GM18858 (cell line): ENCODE data around the gene PRODH.
"Not testable (repeated sequence)": the region's sequence is repeated elsewhere in the genome, so short reads cannot be mapped to it uniquely, and the experiment has no call there.

Experiments
- ATAC-seq: cut with Tn5 transposase; IDR thresholded peaks from one replicate; pipeline ENCODE4 v1.9.1; 2021; ENCODE audit not compliant: unreplicated experiment

The PRODH gene

DNA sequence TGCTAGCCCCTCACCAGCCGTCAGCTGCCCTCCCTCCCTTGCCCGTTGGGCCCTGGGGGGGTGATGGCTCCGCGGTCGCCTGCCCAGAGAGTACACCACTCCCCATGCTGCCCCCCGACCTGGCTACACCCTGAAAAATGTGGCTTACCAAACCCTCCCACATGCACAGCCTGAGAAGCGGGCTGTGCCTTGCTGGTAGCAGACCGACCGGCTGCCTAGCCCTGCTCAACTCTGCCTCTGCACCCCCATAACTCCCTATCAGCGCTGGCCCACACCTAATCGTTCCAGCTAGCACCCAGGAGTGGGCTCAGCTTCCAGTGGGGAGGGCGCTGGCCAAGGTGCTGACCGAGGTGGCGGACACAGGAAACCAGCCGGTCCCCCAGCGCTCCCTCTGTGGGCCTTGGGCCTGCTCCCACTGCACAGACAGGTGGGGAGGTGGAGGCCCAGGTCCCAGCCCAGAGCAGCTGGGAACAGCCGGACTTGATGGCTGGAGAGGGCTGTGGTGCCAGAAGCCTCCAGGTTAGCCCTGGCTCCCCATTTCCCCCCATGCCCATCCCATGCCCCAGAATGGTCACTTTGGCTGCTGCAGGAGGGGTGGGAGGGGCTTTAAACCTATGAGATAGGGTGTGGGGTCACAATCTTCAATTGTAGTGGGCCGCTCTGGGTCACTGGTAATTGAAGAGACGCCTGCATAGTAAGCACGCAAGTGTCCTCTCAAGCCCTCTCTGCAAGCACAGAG is 32.1 kb upstream of the PRODH start:
- no peak for ATAC-seq

DNA sequence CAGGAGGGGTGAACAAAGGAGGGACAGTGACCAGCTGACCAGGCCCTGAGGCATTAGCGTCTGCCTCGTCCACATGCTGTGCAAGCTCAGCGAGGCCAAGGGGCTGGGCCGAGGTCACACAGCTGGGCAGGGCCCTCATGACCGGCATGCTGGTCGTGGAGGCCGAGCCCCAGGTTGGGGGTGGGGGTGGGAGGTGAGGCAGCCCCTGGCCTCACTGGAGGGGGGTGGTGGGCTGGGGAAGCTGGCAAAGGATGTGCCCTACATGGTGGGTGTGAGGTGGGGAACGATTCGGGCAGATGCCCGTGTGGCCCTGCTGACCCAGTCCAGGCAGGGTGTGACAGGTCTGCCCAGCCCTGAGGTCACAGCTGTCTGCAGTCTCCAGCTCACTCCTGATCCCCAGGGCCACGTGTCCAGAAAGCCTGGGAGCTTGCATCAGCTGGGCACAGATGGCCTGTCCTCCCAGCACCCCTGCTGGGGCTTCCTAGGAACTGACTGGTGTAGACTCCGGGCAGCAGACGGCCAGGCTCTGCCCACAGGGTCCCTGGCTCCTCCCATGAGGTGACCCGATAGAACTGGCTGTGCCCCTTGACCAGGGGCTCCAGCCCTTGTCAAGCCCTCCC is 31.4 kb upstream of the PRODH start:
- not testable (repeated sequence) for ATAC-seq

GRCh38 chr22:18966748-18967147 is 30.7 kb upstream of the PRODH start:
- ATAC-seq = no peak

DNA sequence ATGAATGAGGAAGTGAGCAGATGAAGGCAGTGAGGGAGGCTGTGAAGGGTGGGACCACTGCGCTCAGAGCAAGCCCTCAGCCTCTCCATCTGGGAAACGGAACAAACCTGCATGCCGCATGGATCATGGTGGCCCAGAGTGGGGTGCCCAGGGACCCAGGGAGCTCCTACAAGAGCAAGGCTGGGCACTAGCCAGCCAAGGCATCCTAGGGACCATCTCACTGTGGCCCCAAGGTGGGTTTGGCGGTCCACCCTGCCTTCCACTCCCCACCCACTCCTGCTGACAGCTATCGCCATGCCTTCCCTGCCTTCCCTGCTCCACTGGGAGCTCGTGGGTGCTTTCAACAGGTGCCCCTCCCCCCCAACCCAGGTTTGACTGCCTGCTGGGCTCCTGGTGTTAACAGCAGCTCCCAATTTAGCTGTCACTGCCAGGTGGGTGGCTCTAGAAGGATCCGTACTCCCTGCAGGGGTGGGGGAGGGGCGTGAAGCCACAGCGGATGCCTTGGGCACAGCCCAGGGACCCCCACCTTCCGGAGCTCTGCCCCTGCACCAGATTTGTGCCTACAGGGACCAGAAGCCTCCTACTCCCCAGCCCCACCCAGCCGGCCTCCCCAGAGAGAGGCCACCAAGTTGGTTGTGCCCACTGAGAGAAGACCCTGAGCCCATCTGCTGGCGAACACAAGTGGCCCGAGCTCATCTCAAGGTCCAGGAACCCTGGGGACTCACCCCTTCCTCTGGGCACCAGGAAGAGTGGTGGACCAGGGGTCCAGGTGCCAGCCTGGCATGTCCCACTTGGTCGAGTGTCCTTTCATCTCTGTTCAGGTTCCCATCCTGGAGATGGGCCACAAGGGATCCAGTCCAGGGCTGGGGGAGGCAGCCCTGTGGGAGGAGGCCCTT is 29.7 kb upstream of the PRODH start:
- ATAC-seq = no peak

GRCh38 chr22:18964501-18965265 is 28.6 kb upstream of the PRODH start:
- ATAC-seq = not testable (repeated sequence)

DNA sequence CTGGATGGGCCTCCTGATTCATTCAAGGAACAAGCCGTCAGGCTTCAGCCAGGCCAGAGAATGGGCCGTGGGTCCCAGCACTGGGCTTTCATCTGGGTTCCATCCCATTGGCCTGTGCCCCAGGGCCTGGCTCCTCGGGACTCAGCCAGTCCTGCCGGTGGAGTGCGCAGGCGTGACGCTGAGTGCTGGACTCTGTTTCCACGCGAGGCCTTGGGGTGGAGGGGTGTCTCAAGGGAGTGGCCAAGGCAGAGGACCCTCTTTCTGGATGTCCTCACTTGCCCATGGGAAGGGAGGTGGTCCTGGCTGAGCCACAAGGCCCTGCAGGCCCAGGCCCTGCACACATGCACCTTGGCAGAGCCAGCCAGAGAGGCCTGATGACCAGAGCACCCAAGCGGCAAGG is 28.0 kb upstream of the PRODH start:
- not testable (repeated sequence) for ATAC-seq

- no peak for ATAC-seq
These were observed 26.2 kb upstream of the PRODH start for GRCh38 chr22:18962308-18962635.

DNA sequence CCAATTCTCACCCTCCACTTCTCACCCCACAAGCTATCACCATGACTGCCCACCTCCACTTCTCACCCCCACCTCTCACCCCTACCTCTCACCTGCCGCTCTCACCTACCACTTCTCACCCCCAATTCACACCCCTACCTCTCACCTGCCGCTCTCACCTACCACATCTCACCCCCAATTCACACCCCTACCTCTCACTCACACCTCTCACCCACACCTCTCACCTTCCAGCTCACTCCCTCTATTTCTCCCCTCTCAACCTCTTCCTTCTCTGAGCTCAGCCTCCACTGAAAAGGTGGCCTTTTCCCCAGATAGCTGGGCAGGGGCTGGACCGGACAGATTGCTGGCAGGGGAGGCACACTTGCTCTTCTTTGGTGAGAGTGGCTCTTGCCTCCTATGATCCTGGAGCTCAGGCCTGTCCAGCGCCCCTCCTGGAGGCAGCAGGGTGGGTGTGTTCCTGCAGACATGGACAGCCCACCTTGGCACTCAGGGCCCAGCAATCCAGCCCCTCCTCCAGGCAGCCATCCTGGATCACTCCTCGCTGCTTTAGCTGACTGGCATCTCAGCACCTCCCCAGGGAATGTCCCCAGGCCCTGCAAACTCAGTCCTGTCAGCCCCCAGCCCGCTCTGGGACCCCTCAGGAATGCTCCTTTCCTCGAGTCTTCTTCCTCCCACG is 25.7 kb upstream of the PRODH start:
- not testable (repeated sequence) for ATAC-seq

- ATAC-seq = not testable (repeated sequence)
These were observed 25.1 kb upstream of the PRODH start for GRCh38 chr22:18961201-18961600.

GRCh38 chr22:18960166-18960820 is 24.2 kb upstream of the PRODH start:
- ATAC-seq = not testable (repeated sequence)

DNA sequence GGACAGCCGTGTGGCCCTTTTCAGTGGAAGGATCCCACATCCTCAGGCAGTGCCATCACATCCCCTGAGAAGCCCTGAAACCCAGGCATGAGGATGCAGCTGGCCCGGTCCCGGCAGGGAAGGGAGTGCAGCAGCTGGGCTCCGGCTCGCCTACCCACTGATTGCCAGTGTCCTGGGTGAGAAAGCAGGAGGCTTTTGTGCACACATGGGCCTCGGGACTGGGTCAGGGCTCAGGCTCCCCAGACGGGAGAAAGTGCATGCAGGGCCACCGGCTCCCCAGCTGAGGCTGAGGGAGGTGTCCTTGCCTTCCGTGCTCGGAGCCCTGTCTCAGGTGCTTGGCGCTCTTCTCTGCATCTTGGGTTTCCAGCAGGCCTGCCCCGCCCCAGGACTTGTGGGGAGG is 23.6 kb upstream of the PRODH start:
- not testable (repeated sequence) for ATAC-seq

- not testable (repeated sequence) for ATAC-seq
These were observed 23.2 kb upstream of the PRODH start for GRCh38 chr22:18959266-18959665.

DNA sequence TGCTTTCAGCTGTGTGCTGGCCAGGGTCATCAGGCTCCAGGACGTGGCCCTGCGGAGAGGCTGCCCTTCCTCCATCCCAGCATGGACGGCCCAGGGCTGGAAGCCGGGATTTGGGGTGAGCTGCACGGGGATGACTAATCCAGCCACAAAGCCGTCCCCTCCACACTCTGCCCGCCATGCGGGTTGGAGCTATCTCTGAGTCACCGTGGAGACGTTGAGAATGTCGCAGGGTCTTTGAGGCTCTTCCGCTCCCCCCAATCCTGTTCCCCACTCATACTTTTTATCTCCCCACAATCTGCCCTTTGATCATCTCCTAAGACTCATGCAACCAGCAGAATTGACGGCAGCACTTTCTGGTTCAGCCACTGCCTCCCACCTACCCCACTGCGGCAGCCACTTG is 22.6 kb upstream of the PRODH start:
- ATAC-seq = not testable (repeated sequence)

DNA sequence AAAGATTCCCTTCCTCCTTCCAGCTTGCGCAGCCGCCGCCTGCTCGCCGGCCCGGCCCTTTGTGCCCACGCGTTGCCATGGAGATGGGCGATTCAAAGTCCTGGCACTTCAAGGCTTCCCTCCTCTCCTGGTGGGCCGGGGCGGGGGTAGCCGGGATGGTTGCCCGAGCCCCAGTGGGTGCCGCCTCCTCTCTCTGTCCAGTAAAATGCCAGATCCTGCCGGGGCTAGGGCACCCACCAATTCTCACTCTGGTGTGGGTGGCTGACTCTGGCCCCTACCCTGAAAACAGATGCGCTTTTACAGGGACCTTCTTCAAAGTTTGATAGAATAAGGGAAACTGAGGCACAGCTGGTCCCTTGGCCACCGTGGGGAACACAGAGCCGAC is 22.2 kb upstream of the PRODH start:
- ATAC-seq = not testable (repeated sequence)

GRCh38 chr22:18957621-18958320 is 21.7 kb upstream of the PRODH start:
- ATAC-seq = not testable (repeated sequence)

DNA sequence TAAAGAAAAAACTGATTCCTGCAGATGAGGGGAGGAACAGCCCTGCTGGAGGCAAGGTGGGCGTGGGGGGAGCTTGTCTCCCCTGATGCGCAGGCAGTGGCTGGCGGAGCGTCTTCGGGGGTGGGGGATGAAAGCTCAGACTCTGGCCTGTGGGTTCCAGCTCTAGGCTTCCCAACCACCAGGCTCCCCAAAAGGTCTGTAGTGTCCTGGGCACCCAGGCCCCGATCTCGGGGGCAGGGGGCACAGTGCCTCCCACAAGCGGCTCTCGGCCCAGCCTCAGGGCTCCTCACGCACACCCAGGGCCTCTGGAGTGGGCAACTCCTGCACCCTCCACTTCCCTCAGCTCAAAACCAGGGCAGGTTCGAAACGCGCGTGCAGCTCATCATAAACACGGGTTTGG is 20.9 kb upstream of the PRODH start:
- ATAC-seq = not testable (repeated sequence)

DNA sequence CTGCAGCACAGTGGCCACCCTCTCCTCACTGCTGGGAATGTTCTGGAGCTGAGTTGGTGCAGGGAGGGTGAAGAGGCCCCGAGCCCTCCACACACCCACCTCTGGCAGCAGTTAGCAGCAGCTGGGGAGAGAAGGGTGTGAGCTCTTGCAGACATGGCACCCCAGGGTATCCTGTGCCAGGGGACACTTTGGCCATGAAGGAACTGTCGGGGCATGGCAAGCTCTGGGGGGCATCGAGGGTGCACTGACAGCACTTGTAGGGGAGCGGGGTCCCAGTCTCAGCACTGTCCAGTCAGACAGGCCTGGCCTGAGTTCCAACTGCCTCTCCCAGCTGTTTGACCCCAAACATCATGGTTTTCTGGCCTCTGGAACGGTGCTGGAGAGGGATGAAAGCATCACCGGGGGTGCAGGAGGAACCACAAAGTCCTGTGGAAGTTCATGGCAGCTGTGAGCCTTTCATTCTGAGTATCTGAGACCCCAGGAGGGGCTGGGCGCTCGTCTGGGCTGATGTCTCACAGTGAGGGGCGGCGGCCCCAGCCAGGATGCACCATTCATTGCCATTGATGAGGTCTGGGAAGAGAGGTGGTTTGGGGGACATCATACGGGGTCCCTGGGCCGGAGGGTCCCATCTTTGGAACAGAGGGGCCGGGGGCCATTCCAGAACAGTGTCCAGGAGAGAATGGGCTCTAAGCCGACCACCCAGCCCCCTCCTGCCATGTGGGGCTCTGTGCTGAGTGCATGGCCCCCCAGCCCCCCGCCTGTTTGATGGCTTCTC is 20.2 kb upstream of the PRODH start:
- not testable (repeated sequence) for ATAC-seq

DNA sequence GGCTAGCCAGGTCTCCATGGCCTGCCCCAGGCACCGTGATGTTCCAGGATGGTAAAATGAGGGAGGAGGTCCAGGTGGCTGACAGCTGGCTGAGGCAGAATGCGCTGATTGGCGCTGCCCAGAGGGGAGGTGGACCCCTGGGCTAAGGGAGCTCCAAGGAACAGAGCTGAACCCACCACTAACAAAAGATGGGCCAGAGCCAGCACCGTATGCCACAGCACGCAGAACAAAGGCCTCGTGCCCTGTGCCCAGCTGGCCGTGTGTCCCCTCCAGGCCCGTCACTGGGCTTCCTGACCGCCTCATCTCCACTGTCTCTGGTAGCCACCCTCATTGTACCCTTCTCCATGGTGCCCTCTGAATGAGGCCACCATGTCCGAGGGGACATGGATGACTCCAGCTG is 19.6 kb upstream of the PRODH start:
- no peak for ATAC-seq
